ENCODE results near the gene DSC2.
"Not testable (repeated sequence)": the region's sequence is repeated elsewhere in the genome, so short reads cannot be mapped to it uniquely, and the experiment has no call there.

Gene DSC2

GRCh38 chr18:31102025-31102684 is at the start of gene DSC2:
TSS of gene DSC2 (minus strand) at chr18:31102421. CDS start at chr18:31101971, 450 bp downstream.
- H3K27me3 Mint-ChIP-seq (ENCODE audit: low read depth) = peaks cover 23% of the 10 kb centered on the region
- H3K4me1 Mint-ChIP-seq (ENCODE audit: low read depth) = no peaks in the 10 kb centered on the region
- H3K36me3 Mint-ChIP-seq (ENCODE audit: low read depth) = no peaks in the 10 kb centered on the region
- no peak within 1 kb of the TSS for H3K27ac Mint-ChIP-seq
- no peak for DNase-seq (ENCODE audit: low spot score)
- H3K4me3 Mint-ChIP-seq = no peak within 1 kb of the TSS
- peaks cover 3% of the 10 kb centered on the region for H3K9me3 Mint-ChIP-seq

GRCh38 chr18:31149351-31149750 is 47.1 kb upstream of the DSC2 start:
- H3K9me3 Mint-ChIP-seq = peaks cover 4% of the 10 kb centered on the region
- no peak overlapping the region for H3K27ac Mint-ChIP-seq
- H3K36me3 Mint-ChIP-seq (ENCODE audit: low read depth) = no peaks in the 10 kb centered on the region
- no peak overlapping the region for H3K4me3 Mint-ChIP-seq
- H3K4me1 Mint-ChIP-seq (ENCODE audit: low read depth) = no peaks in the 10 kb centered on the region
- H3K27me3 Mint-ChIP-seq (ENCODE audit: low read depth) = no peaks in the 10 kb centered on the region
- DNase-seq (ENCODE audit: low spot score) = no peak

DNA sequence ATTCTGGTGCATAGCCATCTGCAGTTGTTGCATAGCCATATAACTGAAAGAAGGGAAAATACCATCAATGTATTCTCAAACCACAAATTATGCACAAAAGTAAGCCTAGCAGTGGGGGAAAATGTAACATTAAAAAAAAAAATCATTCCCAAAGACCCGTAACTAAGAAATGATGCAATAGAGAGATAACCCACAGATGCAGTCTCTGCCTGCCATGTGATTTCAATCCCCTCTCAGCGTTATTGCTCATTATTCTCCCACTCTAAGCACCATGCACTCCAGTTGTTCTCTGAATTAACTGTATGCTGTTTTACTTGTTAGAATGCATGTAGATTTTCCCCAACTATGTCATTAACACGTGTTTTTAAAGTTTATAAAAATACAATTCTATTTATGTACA is 46.4 kb upstream of the DSC2 start:
- Mint-ChIP-seq H3K9me3 (peaks cover 4% of the 10 kb centered on the region), H3K4me1 (ENCODE audit: low read depth) (no peaks in the 10 kb centered on the region), H3K27ac (no peak overlapping the region), H3K27me3 (ENCODE audit: low read depth) (no peaks in the 10 kb centered on the region), H3K4me3 (no peak overlapping the region), H3K36me3 (ENCODE audit: low read depth) (no peaks in the 10 kb centered on the region)
- DNase-seq (ENCODE audit: low spot score) = no peak

DNA sequence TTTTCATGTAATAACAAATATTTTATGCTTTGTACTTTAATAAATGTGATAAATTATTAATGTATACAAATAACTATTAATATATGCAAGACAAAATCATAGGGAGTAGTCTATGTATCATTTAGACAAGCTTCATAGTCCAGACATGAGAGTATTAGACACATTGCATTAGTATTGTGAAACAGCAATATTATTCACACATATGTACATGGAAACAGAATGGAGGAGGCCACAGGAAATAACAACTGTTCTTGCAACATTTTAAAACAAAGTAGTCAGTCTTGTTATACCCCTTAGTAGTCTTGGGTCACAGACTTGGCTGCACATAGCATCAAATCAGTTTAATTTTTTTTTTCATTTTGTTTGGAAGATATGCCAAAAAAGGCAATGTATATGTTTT is 44.6 kb upstream of the DSC2 start:
- no peak overlapping the region for H3K4me3 Mint-ChIP-seq
- H3K9me3 Mint-ChIP-seq = peaks cover 4% of the 10 kb centered on the region
- H3K27ac Mint-ChIP-seq = no peak overlapping the region
- no peaks in the 10 kb centered on the region for H3K36me3 Mint-ChIP-seq (ENCODE audit: low read depth)
- DNase-seq (ENCODE audit: low spot score) = no peak
- H3K4me1 Mint-ChIP-seq (ENCODE audit: low read depth) = no peaks in the 10 kb centered on the region
- H3K27me3 Mint-ChIP-seq (ENCODE audit: low read depth) = no peaks in the 10 kb centered on the region

- Mint-ChIP-seq H3K4me3 (no peak overlapping the region), H3K27me3 (ENCODE audit: low read depth) (no peaks in the 10 kb centered on the region)
- no peak for DNase-seq (ENCODE audit: low spot score)
These were observed 40.8 kb upstream of the DSC2 start for GRCh38 chr18:31143025-31143424.

DNA sequence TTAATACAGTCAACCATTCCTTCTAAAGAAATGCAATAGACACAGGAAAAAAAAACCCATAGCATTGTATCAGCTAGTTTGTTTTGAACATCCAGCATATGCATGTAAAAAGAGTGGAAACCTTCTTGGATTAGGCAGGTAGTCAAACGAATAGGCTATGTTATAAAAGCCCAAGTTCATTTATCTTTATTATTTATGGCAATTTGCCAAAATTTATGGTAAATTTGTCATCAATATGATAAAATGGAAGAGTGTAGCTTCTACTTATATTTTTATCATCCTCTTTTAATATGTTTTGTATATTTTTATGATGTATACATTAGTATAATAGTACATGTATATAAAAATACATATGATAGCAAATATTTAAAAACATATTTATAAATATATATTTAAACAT is 36.5 kb upstream of the DSC2 start:
- Mint-ChIP-seq H3K27me3 (ENCODE audit: low read depth) (no peaks in the 10 kb centered on the region), H3K36me3 (ENCODE audit: low read depth) (no peaks in the 10 kb centered on the region), H3K4me1 (ENCODE audit: low read depth) (no peaks in the 10 kb centered on the region), H3K4me3 (no peak overlapping the region), H3K27ac (no peak overlapping the region), H3K9me3 (no peaks in the 10 kb centered on the region)
- no peak for DNase-seq (ENCODE audit: low spot score)

More at GRCh38 chr18:31143025-31143424, 40.8 kb upstream of the DSC2 start:
- no peak overlapping the region for H3K27ac Mint-ChIP-seq
- peaks cover 4% of the 10 kb centered on the region for H3K9me3 Mint-ChIP-seq
- no peaks in the 10 kb centered on the region for H3K36me3 Mint-ChIP-seq (ENCODE audit: low read depth)
- H3K4me1 Mint-ChIP-seq (ENCODE audit: low read depth) = no peaks in the 10 kb centered on the region

- no peaks in the 10 kb centered on the region for H3K4me1 Mint-ChIP-seq (ENCODE audit: low read depth)
- no peak for DNase-seq (ENCODE audit: low spot score)
- H3K27ac Mint-ChIP-seq = no peak overlapping the region
- no peak overlapping the region for H3K4me3 Mint-ChIP-seq
- no peaks in the 10 kb centered on the region for H3K36me3 Mint-ChIP-seq (ENCODE audit: low read depth)
- no peaks in the 10 kb centered on the region for H3K27me3 Mint-ChIP-seq (ENCODE audit: low read depth)
- H3K9me3 Mint-ChIP-seq = no peaks in the 10 kb centered on the region
These were observed 32.8 kb upstream of the DSC2 start for GRCh38 chr18:31134988-31135529.

- Mint-ChIP-seq H3K9me3 (no peaks in the 10 kb centered on the region), H3K27me3 (ENCODE audit: low read depth) (no peaks in the 10 kb centered on the region), H3K4me3 (no peak overlapping the region), H3K27ac (no peak overlapping the region), H3K4me1 (ENCODE audit: low read depth) (no peaks in the 10 kb centered on the region), H3K36me3 (ENCODE audit: low read depth) (no peaks in the 10 kb centered on the region)
- DNase-seq (ENCODE audit: low spot score) = no peak
These were observed 27.3 kb upstream of the DSC2 start for GRCh38 chr18:31129398-31130115.

- Mint-ChIP-seq H3K4me3 (no peak overlapping the region), H3K27ac (no peak overlapping the region), H3K9me3 (no peaks in the 10 kb centered on the region), H3K27me3 (ENCODE audit: low read depth) (no peaks in the 10 kb centered on the region), H3K4me1 (ENCODE audit: low read depth) (no peaks in the 10 kb centered on the region), H3K36me3 (ENCODE audit: low read depth) (no peaks in the 10 kb centered on the region)
- DNase-seq (ENCODE audit: low spot score) = no peak
These were observed 23.7 kb upstream of the DSC2 start for GRCh38 chr18:31125878-31126277.

DNA sequence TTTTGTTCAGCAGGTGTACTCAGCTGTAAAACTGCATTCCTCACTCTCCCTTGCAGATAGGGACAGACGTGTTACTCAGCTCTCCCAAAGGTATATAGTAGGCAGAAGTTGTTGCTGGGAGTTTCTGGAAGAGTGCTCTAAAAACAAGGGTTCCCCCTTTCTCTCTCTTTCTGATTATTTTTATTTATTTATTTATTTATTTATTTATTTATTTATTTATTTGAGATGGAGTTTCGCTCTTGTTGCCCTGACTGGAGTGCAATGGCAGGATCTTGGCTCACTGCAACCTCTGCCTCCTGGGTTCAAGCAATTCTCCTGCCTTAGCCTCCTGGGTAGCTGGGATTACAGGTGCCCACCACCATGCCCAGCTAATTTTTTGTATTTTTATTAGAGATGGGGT is 20.9 kb upstream of the DSC2 start:
- H3K27me3 Mint-ChIP-seq (ENCODE audit: low read depth); H3K27ac Mint-ChIP-seq; H3K9me3 Mint-ChIP-seq; H3K4me1 Mint-ChIP-seq (ENCODE audit: low read depth); H3K36me3 Mint-ChIP-seq (ENCODE audit: low read depth); H3K4me3 Mint-ChIP-seq; DNase-seq (ENCODE audit: low spot score): not testable (repeated sequence)

DNA sequence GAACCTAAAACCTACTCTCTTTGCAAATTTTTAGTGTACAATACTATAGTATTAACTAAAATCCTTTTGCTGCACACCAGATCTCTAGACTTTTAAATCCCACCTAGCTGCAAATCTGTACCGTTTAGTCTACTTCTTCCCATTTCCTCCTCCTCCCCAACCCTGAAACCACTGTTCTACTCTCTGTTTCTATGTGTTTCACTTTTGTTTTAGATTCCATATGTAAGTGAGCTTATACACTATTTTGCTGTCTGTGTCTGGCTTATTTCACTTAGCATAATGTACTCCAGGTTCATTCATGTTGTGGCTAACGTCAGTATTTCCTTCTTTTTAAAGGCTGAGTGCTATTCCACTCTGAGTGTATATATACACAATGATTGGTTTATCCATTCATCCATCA is 18.4 kb upstream of the DSC2 start:
- H3K4me3 Mint-ChIP-seq = no peak overlapping the region
- no peak for DNase-seq (ENCODE audit: low spot score)
- no peaks in the 10 kb centered on the region for H3K4me1 Mint-ChIP-seq (ENCODE audit: low read depth)
- H3K27me3 Mint-ChIP-seq (ENCODE audit: low read depth) = no peaks in the 10 kb centered on the region
- H3K27ac Mint-ChIP-seq = no peak overlapping the region
- H3K36me3 Mint-ChIP-seq (ENCODE audit: low read depth) = no peaks in the 10 kb centered on the region
- peaks cover 9% of the 10 kb centered on the region for H3K9me3 Mint-ChIP-seq

GRCh38 chr18:31116853-31117595 is 14.8 kb upstream of the DSC2 start:
- H3K4me3 Mint-ChIP-seq = no peak overlapping the region
- no peaks in the 10 kb centered on the region for H3K27me3 Mint-ChIP-seq (ENCODE audit: low read depth)
- peaks cover 9% of the 10 kb centered on the region for H3K9me3 Mint-ChIP-seq
- H3K36me3 Mint-ChIP-seq (ENCODE audit: low read depth) = no peaks in the 10 kb centered on the region
- H3K27ac Mint-ChIP-seq = no peak overlapping the region
- no peak for DNase-seq (ENCODE audit: low spot score)
- H3K4me1 Mint-ChIP-seq (ENCODE audit: low read depth) = no peaks in the 10 kb centered on the region

GRCh38 chr18:31112804-31113203 is 10.6 kb upstream of the DSC2 start:
- no peak overlapping the region for H3K4me3 Mint-ChIP-seq
- no peaks in the 10 kb centered on the region for H3K4me1 Mint-ChIP-seq (ENCODE audit: low read depth)
- DNase-seq (ENCODE audit: low spot score) = no peak
- peaks cover 9% of the 10 kb centered on the region for H3K9me3 Mint-ChIP-seq
- H3K27ac Mint-ChIP-seq = no peak overlapping the region
- no peaks in the 10 kb centered on the region for H3K36me3 Mint-ChIP-seq (ENCODE audit: low read depth)
- H3K27me3 Mint-ChIP-seq (ENCODE audit: low read depth) = no peaks in the 10 kb centered on the region

DNA sequence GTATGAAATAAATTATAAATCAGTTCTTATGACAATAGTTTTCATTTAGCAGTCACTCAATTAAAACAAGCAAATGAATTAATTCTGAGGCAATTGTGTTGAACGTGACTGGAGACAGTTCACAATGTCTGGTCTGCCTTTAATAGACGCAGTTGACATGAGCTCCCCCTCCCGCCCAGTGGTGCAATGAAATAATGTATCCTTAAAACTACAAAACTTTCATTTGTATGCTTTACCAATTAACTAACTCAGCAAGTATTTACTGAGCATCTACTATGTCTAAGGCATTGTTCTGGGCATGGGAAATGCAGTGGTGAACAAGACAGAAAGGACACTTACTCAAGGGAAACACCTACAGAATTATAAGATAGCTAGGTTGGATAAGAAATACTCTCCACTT is 3.5 kb upstream of the DSC2 start:
- DNase-seq (ENCODE audit: low spot score) = no peak
- Mint-ChIP-seq H3K9me3 (no peaks in the 10 kb centered on the region), H3K4me1 (ENCODE audit: low read depth) (no peaks in the 10 kb centered on the region), H3K4me3 (no peak overlapping the region), H3K27ac (no peak overlapping the region), H3K36me3 (ENCODE audit: low read depth) (no peaks in the 10 kb centered on the region), H3K27me3 (ENCODE audit: low read depth) (peaks cover 12% of the 10 kb centered on the region)

Data from T-helper 2 cell treated with Interferon-gamma antibody and Interleukin-4, amounts not matched to agents 5 μg/mL and 100 μg/mL, for 36 hours (primary cell).